NCI-H1694 treated with DMSO at 0.1 percent for 48 hours (cell line): ENCODE results near the gene SEMA3F.

Source experiments
- DNase-seq: peaks from one replicate; lab custom pipeline; 2025; lab: John Stamatoyannopoulos, UW

The SEMA3F gene

DNA sequence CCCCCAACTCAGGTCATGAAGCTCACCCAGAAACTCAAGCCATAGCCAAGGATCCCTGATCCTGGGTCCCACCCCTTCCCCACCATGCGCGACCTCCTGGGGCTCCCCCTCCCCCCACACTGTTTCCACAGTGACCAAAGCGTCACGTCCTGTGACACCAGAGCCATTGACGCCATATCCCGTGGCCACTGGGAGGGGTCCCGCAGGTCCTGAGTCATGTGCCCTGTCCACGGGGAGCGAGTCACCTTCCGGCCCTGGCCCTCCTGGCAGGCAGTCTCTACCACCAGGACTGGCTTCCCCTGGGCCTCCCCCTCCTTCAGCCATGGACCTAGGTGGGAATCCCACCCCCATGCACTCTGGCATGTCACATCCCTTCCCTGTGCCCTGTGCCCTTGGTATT, 15.6 kb downstream of the SEMA3F start:
- no peak for DNase-seq

GRCh38 chr3:50171540-50172301, 16.6 kb downstream of the SEMA3F start:
- DNase-seq, result no peak

DNA sequence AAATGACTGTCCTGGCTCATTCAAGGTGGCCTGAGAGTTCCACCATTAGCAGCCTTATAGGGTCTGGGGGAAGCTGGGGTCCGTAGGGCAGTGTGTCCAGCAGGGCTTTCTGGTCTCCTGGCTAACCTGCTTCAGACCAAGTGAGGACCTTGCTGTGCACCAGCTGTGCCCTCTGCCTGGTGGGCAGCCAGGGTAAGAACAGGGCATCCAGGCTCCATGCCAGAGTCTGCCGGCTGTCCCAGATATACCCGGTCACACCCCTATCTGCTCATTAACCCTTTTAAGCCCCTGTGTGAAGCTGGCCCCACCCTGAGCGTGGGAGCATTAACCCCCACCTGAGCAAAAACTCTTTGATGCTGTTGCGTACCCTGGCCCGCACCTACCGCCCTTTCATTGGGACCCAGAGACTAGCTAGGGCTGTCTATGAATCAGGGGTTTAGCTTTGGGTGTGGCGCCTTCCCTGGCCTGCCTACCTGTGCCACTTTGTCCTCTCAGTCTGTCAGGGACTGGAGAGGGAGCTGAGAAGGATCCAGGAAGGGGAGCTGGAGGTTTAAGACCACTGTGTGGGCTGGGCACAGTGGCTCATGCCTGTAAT, 17.6 kb downstream of the SEMA3F start:
- no peak for DNase-seq

DNA sequence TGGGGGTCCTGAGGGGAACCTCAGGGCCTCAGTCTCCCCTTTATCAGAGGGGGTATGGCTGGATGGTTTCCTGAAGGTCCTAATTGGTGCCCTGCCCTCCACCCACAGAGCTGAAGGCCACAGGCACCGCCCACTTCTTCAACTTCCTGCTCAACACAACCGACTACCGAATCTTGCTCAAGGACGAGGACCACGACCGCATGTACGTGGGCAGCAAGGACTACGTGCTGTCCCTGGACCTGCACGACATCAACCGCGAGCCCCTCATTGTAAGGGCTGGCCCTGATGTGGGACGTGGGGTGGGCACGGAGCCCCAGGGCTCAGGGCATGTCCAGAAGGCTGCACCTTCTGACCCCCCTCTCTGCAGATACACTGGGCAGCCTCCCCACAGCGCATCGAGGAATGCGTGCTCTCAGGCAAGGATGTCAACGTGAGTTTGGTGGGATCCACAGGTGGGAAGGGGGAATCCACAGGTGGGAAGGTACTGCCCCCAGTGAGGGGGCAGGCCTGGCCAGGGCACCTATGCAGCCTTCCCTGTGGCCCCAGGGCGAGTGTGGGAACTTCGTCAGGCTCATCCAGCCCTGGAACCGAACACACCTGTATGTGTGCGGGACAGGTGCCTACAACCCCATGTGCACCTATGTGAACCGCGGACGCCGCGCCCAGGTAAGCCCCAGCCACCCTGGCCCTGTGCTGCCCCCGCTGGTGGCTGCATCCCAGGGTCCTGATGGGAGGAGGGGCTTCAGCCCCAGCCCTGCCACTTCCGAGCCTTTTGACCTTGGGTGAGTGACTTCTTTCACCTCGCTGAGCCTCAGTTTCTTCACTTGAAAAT, 18.8 kb downstream of the SEMA3F start:
- DNase-seq, result no peak

DNA sequence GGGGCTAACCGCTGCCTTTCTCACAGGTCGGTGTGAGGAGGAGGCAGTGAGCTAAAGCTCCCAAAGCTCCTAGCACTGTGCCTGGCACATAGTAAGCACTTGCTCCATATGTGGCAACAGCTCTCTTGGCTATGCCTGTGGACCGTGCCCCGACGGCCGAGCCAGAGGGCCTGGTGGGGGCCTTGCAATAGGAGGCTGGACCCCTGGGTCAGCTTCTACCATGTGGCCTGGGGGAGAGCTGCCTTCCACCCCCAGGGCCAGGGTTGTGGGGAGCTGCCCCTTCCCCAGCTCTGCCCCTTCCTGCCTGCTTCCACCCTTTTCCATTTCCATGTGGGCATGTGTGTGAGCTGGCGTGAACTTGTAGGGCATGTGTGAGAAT, 19.4 kb downstream of the SEMA3F start:
- no peak for DNase-seq

DNA sequence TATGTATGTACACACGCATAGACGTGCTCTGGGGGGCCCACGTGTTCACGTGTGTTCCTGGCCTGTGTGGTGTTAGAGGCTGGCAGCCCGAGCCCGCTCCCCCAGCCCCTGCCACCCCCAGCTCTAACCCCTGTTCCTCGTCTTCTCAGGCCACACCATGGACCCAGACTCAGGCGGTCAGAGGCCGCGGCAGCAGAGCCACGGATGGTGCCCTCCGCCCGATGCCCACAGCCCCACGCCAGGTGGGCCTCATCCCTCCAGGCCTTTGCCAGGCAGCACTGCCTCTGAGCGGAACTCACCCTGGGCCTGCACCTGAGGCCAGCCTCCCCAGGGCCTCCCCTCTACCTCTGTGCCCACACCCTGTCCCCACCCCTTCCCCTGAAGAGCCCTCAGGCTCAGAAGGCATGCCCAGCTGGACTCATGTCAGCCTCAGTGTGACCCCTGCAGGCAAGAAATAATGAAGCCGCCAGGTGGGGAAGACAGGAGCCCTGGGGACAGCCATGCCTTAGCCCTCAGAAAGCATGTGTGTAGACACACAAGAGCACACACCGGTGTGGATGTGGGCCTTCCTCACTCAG, 19.9 kb downstream of the SEMA3F start:
- no peak for DNase-seq

- DNase-seq, result no peak
These were observed 22.2 kb downstream of the SEMA3F start for GRCh38 chr3:50177346-50177745.

DNA sequence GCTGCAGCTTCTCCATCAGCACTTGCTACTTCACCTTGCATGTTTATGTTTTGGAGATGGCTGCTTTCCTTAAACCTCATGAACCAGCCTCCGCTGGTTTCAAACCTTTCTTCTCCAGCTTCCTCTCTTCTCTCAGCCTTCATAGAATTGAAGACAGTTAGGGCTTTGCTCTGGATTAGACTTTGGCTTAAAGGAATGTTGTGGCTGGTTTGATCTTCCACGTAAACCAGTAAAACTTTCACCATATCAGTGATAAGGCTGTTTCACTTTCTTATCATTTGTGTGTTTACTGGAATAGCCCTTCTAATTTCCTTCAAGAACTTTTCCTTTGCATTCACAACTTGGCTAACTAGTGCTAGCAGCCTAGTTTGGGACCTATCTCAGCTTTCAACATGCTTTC, 24.6 kb downstream of the SEMA3F start:
- no peak for DNase-seq

DNA sequence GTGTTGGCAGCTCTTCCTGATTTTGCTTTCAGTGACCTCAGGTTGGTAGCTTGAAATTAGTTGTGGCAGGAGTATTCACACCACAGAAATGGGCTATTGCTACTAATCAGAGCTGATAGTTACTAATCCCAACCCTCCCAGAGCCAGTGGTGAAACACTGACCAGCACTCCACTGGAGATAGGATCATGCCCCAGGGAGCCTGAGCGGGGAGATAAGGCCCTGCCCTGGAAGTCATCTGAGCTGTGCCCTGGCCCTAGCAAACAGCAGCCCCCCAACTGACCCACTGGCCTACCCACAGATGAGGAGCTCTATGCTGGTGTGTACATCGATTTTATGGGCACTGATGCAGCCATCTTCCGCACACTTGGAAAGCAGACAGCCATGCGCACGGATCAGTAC, 26.9 kb downstream of the SEMA3F start:
- no peak for DNase-seq

DNA sequence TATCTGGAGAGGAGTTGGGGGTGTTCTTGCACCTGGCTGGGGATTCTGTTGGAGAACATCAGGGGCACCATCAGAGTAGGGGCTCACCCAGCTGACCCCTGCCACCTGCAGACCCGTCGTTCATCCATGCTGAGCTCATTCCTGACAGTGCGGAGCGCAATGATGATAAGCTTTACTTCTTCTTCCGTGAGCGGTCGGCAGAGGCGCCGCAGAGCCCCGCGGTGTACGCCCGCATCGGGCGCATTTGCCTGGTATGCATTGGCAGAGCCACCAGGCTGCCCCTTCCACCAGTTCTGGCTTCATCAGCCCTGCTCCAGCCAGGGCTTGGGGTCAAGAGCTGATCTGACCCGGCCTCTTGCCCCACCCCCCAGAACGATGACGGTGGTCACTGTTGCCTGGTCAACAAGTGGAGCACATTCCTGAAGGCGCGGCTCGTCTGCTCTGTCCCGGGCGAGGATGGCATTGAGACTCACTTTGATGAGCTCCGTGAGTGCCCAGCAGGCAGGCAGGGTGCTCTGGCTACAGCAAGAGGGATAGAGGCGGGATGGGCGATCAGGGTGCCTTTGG, 27.5 kb downstream of the SEMA3F start:
- DNase-seq, result no peak

- no peak for DNase-seq
These were observed 28.6 kb downstream of the SEMA3F start for GRCh38 chr3:50183755-50184154.

GRCh38 chr3:50184242-50184978, 29.3 kb downstream of the SEMA3F start:
- no peak for DNase-seq

DNA sequence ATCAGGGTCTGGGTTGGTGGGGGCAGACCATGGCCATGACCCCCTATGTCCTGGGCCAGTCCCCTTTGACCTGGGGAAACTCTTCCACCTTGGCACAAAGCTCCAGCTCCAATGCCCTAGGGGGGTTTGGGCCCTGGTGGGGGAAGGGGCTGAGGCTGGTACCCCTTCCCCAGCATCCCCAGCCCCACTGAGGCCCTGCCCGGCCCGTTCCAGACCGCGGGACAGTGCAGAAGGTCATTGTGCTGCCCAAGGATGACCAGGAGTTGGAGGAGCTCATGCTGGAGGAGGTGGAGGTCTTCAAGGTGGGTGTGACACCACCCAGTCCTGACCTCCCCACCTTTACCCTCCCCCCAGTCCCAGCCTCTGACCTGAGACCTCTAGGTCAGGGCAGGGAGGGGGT, 30.1 kb downstream of the SEMA3F start:
- DNase-seq, result no peak

DNA sequence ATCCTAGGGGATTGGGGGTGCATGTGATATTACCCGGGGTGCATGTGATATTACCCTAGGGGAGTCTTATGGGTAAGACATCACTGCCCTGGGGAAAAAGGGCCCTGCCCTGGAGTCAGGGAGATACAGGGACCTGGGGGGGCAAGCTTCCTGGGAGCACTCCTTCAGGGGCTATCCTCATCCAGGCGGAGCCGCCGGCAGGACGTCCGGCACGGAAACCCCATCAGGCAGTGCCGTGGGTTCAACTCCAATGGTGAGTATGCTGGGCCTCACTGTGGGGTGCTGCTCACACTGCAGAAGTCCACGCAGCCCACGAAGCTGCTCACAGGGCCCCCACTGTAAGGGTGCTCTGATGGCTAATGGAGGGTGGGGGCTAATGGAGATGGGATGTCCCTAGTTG, 31.0 kb downstream of the SEMA3F start:
- DNase-seq, result no peak

DNA sequence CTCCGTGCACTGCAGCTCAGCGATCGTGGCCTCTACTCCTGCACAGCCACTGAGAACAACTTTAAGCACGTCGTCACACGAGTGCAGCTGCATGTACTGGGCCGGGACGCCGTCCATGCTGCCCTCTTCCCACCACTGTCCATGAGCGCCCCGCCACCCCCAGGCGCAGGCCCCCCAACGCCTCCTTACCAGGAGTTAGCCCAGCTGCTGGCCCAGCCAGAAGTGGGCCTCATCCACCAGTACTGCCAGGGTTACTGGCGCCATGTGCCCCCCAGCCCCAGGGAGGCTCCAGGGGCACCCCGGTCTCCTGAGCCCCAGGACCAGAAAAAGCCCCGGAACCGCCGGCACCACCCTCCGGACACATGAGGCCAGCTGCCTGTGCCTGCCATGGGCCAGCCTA, 32.6 kb downstream of the SEMA3F start:
- no peak for DNase-seq

DNA sequence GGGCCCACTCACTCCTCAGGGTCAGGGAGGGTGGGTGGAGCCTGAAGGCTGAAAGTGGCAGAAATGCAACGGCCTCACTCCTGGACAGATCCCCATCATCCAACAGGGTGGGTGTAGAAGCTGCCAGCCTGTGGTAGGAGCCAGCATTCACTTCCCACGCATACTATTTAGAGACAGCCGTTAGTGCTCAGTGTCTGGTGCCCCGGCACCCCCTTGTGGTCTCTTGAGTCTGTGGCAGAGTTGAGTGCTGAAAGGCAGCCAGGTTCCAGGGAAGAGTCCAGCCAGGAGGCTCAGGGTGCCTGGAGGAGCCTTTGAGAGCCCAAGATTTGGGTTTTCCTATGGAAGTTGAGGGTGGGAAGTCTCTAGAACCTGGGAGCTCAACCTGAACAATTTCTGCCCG, 34.1 kb downstream of the SEMA3F start:
- DNase-seq, result peak; percentile 18

- no peak for DNase-seq
These were observed 34.9 kb downstream of the SEMA3F start for GRCh38 chr3:50189989-50190388.

DNA sequence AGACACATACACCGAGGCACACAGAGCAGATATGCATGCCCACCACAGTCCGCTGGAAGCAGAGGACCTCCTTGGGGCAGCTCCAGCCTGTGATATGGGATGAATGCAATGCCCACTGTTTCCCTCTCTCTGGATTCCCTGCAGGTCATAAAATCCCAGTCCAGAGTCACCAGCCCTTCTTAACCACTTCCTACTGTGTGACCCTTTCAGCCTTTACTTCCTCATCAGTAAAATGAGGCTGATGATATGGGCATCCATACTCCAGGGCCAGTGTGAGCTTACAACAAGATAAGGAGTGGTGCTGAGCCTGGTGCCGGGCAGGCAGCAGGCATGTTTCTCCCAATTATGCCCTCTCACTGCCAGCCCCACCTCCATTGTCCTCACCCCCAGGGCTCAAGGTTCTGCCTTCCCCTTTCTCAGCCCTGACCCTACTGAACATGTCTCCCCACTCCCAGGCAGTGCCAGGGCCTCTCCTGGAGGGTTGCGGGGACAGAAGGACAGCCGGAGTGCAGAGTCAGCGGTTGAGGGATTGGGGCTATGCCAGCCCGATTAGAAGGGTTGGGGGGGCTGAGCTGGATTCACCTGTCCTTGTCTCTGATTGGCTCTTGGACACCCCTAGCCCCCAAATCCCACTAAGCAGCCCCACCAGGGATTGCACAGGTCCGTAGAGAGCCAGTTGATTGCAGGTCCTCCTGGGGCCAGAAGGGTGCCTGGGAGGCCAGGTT, 36.0 kb downstream of the SEMA3F start, which contains the start of gene GNAT1:
Gene GNAT1, plus strand, starts transcription at position 675 of the 725 bp plus-strand sequence. CDS start 116 bp downstream, outside the sequence.
- no peak for DNase-seq

DNA sequence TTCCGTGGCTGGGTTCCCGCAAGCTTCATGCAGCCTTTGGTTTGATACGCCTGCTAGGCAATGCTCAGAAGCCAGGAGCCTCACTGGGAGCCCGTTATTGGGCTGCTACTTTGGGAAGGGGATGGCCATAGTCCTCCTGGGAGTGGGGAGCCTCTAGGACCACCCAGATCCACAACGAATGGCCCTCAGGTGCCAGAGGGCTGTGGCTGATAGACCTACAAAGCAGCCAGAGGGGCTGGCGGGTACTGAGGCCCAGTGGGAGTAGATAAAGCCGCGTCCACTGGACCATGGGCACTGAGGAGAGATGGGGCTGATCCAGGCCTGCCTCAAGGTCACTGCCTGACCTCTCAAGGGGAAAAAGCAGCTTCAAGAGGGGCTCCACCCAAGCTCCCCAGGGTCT, 37.0 kb downstream of the SEMA3F start:
- DNase-seq, result no peak

GRCh38 chr3:50192689-50193141, 37.6 kb downstream of the SEMA3F start:
- DNase-seq, result peak; percentile 1

GRCh38 chr3:50193286-50193685, 38.2 kb downstream of the SEMA3F start:
- no peak for DNase-seq
